GM11168 (cell line): ENCODE data around the gene CHAC2.
"Not testable (repeated sequence)": the region's sequence is repeated elsewhere in the genome, so short reads cannot be mapped to it uniquely, and the experiment has no call there.

Experiments
- in situ Hi-C: fragments of 300-500 bp; cut with MboI; formaldehyde crosslinking; loops from one replicate; pipeline ENCODE4 v1.12.0; 2022; ENCODE audit warnings: low sequenced_read_pairs; ENCODE audit not compliant: unreplicated experiment

Gene CHAC2

DNA sequence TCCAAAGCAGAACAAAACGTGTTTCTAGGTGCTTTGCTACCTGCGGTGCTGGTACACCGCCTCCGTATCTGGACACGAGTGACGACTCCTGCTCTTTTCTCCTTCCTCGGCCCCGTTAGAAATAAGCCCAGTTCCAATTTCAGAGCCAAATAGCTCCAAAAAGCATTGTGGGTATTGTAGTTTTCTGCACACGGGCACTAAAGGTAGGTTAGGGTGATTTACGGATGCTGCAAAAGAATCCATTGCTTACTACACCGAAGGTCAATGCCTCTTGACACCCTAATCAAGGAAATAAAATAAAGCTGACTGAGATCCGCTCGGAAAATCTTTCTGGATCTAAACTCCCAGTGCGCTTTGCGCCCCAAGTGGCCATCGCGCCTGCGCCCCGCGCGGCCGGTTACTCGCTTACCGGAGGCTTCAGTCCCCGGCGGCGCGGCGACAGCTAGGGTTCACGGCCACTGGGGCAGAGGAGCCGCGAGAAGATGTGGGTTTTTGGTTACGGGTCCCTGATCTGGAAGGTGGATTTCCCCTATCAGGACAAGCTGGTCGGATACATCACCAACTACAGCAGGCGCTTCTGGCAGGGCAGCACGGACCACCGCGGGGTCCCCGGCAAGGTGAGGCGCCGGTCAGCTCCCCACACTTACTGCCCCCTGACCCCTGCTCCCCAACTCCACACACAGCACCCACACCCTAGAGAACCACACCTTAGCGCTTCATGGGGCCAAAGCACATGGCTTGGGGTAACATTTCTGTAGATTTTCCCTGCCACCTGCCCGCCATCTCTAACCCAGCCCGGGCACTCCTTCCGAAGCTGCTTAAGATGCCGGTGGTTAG, at the start of gene CHAC2:
Gene CHAC2, plus strand, starts transcription at position 400 of the 837 bp plus-strand sequence. Its CDS starts 83 bp downstream, at position 483.
- in situ Hi-C loops, result no loop called here

DNA sequence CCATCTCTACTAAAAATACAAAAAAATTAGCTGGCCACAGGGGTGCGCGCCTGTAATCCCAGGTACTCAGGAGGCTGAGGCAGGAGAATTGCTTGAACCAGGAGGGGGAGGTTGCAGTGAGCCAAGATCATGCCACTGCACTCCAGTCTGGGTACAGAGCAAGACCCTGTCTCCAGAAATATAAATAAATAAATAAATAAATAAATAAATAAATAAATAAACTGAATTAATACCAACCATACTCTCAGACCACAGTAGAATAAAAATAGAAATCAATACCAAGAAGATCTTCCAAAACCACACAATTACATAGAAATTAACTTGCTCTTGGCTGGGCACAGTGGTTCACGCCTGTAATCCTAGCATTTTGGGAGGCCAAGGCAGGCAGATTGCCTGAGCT, 46.7 kb upstream of the CHAC2 start:
- in situ Hi-C loops, result not testable (repeated sequence)

DNA sequence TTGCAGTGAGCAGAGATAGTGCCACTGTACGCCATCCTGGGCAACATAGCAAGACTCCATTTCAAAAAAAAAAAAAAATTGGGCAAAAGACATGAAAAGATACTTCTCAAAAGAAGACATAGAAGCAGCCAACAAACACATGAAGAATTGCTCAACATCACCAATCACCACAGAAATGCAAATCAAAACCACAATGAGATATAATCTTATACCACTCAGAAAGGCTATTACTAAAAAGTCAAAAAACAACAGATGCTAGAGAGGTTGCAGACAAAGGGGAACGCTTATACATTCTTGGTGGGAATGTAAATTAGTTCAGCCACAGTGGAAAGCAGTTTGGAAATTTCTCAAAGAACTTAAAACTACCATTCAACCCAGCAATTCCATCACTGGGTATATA, 43.1 kb upstream of the CHAC2 start:
- in situ Hi-C loops, result no loop called here

DNA sequence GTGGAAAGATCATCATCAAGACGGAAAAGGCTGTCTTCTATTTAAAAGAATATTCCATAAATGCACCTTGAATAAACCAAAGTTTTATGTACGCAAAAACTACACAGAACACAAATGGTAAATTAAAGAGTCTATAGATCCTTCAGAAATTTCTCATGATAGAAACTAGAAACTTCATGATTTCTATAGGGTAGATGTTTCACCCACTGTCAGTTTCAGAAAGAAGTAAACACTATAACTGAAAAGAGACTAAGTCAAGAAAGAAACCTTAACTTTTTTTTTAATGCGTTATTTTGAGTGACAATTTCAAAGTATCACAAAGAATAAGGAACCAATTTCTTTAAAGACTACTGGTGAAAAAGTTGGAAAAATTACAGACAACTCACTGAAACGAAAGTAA, 41.9 kb upstream of the CHAC2 start:
- in situ Hi-C loops, result no loop called here

DNA sequence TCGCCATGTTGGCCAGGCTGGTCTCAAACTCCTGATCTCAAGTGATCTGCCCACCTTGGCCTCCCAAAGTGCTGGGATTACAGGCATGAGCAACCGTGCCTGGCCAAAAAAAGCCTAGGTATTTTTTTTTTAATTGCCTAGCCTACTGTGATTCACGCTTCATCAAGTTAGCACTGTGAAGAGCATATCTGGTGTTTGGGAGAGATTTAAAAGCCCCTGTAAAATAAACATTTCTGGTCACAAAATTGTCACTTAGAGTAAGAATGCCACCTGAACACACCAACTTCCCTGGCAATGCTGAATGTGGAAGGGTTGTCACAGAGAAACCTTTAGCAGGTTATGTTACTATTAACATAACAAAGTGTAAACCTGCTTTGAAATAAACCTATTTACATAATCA, 39.7 kb upstream of the CHAC2 start:
- in situ Hi-C loops, result no loop called here

DNA sequence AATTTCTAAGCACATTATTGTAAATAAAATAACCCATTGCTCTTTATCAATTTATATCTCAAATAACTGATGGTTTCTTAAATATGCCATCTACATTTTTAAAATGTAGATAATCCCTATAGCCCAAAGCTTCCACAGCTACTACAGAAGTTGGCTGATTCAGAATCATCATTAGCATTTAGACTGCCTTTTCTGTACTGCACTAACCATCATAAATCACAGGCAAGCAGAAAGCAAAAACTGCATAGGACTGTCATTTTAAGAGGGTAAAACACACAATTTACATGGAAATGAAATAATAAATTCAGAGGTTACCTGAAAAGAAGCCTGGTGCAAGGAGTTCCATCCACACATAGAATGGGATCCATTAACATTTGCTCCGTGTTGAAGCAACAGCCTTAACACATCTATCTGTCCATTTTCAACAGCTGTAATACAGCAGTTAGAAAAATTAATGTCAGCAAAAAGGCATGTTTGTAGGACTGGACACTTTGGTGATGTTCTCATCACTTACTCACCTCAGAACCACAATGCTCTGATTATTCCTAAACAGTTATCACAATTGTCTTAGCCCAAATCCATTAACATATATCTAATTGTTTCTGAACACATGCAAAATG, 38.4 kb upstream of the CHAC2 start:
- in situ Hi-C loops, result no loop called here

DNA sequence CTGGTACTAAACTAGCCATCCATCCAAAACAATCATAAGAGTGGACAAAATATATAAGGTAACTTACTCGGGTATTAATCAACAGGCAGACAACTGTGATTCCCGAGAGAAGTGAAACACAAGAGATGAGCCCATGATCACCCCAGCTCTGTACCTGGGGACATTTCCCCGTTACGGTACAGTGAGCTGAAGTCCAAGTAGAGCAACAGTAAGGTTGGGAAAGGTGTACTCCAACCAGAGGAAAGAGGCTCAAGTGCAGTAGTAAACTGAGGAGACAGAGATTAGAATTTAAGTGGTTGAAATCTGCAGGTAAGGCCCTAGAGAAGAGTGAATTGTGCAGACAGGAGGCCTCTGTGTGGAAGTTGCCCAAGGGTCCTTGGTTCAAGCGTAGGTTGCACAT, 30.5 kb upstream of the CHAC2 start:
- in situ Hi-C loops, result no loop called here

DNA sequence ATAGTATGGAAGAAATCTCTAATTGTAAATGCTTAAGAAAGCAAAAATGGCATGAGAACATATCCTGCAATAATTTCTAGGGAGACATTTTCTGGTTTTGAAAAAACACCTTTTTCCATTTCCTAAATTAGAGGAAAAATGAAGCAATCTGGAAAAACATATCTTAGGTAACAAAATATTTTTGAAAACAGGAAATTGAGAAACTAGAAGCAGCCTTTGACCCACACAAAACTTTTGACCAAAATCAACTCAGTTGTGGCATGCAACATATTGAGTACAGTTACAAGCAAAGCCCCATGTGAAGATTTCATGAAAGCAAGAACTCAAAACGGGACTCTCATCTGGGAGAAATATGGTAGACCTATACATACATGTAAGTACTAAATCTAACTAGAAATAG, 28.6 kb upstream of the CHAC2 start:
- in situ Hi-C loops, result no loop called here

DNA sequence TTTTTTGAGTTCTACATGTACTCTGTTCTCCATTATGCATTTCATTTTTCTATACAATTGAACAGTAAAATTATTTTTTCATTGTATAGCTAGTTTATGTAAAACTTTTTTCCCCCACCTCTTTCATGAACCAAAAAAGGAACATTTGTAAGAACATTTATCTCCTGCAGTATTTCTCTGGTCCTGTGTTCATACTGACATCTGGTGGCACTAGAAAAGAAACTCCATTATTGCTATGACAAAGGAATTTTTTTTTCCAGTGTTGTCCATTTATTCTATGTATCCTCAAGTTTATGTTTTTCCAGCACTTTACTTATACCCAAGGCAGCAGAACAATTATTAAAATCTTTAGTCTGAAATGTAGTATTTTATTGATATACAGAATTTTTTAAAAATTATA, 27.4 kb upstream of the CHAC2 start:
- in situ Hi-C loops, result no loop called here

DNA sequence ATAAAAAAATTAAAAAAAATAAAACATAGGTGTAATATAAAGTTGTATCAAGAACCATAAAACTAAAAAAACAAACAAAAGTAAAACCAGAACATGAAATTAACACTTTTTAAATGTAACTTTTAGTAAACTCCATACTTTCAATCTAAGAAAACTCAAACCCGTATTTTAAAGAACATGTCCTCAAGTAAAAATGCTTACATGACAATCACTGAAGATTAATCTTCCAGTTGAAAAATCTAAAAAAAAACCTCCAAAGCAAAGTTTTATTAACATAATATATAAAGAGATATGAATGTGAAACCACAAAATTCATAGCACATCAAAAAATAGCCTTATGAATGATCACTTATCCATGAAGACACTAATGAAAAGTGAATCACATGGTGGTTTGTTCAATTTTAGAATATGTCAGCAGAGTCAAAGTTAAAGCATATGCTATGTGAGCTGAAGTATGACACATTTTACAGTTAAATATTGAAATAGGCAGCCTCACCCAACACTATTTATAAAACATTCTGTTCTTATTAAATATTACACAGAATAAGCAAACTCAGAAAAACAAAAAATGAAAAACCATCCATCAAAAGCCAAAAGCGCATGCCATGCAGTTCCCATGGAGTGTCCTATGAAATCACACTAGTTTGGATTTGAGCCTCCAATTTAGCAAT, 23.1 kb upstream of the CHAC2 start:
- in situ Hi-C loops, result no loop called here

DNA sequence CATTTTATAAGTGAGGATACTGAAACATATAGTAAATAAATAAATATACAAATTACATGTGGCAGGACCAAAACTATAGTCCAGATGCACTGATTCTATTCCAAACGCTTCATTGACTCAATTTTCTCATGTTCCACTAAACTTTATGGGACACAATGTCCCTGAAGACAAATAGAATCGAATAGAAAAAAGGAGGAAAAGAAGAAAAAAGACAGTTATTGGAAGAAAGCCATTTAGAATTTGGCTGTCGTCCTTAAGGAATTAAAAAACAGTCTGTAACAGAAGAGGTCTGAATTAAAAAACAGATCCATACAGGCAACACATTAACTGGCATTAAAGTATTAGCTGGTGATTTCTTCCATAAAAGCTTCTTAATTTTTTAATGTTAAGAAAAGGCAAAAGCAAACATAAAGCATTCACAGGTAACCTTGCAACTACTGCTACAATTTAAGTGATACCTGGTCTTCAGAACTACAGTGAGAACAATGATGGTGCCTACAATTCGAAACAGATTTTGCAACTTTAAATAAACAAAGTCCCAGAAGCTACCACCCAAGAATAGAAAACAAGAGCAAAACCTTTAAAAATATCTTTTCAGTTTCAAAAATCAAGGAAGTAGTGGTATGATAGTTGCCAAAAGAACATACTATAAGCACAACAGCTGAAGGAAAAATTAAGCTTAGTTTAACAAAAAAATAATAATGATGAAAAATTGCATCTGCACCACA, 17.4 kb upstream of the CHAC2 start:
- in situ Hi-C loops, result no loop called here

DNA sequence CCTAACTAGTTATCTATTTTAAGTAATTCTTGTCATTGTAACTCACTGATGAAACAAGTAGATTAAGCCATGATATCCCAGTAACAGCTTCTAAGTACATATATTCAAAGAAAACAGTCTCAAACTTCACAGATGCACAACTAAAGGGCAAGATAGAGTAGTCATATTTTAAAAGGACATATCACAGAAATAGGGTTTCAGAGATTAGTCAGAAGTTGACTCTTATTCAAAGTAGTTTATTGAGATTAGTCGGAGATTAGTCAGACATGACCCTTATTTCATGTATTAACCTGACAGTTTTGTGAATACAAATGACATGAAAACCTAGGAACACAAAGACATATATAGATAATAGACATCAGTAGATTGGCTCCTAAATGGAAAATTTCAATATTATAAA, 15.9 kb upstream of the CHAC2 start:
- in situ Hi-C loops, result no loop called here

DNA sequence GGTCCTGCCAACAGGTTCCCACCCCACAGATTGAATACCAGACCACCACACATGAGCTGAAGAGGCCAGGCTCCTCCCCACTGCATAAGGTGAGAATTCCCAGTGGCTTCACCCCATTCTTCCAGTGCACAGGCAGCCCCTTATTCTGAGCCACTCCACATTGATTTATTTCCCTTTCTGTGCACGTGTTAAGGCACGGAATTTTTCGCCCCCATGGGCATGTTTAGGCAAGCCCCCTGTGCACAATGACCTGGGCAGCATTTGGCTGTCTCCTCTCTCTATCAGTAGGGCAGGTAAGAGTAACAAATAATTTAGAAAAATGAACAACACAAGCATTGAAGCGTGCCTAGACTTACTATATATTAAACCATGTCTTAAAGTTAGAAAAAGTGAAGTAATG, 15.2 kb upstream of the CHAC2 start:
- in situ Hi-C loops, result no loop called here

DNA sequence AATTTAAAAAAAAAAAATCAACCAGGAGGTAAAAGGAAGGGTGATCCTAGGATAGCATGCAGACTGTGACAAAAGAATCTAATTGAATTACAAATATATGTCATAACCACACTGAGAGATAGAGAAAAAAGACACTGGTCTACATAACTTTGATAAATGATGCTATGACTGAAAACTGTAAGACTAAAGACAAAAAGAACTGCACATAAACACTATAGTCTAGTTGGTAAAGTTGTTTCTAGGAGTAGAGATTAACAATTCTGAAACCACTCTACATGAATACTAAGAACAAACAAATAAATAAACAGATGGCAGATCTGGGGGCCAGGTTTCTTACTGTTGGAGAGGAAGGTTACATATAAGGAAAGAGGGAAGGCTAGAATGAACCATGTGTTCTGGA, 14.6 kb upstream of the CHAC2 start:
- in situ Hi-C loops, result no loop called here

DNA sequence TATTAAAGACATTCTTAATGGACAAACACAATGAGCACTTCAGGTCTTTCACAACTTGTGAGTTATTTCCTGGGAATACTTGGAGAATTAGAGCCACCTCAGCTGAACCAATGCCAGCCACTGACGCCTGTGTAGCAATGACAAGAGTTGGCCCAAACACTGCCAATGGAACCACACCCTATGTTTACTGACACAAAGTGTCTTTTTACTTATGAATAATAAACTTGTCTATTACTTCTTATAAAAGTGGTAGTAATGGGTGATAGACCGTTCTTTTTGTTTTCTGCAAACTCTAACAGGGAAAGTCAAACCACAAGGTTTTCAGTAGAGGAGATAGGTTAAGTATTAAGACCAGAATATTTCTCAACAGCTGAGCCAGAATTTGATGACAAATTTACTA, 12.5 kb upstream of the CHAC2 start:
- in situ Hi-C loops, result no loop called here

DNA sequence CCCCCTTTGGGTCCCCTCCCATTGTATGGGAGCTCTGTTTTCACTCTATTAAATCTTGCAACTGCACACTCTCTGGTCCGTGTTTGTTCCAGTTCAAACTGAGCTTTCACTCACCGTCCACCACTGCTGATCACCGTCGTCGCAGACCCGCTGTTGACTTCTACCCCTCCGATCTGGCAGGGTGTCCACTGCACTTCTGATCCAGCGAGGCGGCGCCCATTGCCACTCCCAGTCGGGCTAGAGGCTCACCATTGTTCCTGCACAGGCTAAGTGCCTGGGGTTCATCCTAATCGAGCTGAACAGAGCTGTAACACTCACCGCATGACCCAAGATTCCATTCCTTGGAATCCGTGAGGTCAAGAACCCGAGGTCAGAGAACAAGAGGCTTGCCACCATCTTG, 11.0 kb upstream of the CHAC2 start:
- in situ Hi-C loops, result no loop called here

DNA sequence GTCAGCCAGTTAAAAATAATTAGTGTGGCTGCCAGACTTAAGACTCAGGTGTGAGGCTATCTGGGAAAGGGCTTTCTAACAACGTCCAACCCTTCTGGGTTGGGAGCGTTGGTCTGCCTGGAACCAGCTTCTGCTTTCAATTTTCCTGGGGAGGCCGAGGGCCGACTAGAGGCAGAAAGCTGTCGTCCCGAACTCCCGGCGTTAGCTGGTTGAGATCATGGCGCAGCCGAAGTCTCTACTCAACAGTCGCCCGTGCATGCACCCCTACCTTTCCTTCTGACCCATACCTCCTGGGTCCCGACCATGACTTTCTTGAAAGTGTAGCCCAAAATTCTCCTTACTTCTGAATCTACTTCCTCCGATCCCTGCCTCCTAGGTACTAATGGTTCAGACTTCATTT, 10.4 kb upstream of the CHAC2 start:
- in situ Hi-C loops, result not testable (repeated sequence)

DNA sequence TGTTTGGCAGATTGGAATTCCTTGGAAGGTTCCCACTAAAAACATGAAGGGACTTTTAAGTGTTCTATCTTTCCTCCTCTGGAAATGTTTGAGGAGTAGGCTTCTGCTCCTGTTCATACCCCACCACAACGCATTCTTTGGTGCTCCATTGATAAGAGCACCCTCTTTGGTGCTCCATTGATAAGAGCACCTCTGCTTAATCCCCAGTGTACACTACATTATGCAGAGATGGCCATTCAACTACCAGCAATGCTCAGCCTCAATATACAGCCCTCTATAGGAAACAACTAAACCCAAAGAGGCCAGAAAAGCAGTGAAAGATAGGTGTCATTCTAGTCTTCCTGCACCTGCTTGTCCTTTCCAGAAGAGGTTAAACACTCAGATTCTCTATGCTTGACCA, 1.8 kb upstream of the CHAC2 start:
- in situ Hi-C loops, result no loop called here

DNA sequence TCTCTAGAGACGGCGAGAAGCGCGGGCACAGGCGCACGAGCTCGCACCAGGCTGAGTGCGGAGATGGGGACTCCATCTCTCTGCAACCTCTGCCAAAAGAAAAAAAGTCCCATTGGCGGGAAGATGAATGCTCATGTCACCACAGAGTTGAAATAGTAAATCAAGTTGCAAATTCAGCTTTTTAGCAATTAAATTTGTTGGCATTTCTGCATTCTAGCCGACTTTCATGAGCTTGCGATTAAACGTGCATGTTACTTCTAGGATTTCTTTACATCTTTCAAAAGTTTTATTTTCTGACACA, 588 bp downstream of the CHAC2 start:
- in situ Hi-C loops, result no loop called here

DNA sequence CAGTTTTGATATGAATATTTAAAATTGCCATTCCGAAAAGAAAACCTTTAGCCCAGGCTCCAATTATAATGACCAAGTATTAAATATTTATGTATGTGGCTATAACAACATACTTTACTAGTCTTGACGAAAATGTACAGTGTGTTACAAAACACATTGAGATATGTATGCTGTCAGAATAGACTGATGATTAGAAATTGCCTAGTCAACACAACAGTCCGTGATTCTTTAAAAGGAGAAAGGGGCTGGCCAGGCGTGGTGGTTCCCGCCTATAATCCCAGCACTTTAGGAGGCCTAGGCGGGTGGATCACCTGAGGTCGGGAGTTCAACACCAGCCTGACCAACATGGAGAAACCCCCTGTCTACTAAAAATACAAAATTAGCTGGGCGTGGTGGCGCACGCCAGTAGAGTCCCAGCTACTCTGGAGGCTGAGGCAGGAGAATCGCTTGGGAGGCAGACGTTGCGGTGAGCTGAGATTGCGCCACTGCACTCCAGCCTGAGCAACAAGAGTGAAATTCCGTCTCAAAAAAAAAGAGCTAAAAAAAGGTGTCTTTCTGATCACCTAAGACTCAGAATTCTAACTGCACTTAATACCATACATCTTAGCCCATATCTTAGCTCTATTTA, 1.8 kb downstream of the CHAC2 start:
- in situ Hi-C loops, result no loop called here

DNA sequence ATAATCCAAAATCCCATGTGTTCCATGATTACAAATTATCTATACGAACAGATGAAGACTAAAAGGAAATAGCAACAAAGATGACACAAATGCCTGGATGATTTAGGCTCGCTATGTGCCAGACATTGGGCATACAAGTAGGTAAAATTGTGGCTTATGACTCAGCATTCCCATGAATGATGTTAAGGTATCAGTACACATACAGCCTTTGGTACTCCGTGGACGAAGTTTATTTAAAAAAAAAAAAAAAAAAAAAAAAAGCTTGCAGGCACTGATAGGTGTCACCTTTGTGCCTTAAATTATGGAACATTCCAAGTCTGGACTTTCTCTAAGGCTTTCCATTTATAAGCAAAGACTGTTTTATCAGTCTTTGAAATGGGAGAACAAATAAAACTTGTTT, 2.7 kb downstream of the CHAC2 start:
- in situ Hi-C loops, result no loop called here
